ENCODE data around the gene RPL29.
"Not testable (repeated sequence)": the region's sequence is repeated elsewhere in the genome, so short reads cannot be mapped to it uniquely, and the experiment has no call there.

DNA sequence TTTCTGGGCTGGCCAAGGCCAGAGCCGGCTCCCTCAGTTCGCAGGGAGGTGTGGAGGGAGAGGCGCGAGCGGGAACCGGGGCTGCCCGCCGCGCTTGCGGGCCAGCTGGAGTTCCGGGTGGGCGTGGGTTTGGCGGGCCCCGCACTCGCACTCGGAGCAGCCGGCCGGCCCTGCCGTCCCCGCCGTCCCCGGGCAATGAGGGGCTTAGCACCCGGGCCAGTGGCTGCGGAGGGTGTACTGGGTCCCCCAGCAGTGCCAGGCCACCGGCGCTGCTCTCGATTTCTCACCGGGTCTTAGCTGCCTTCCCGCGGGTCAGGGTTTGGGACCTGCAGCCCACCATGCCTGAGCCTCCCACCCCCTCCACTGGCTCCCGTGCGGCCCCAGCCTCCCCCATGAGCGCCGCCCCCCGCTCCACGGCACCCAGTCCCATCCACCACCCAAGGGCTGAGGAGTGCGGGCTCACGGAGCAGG, 5.2 kb downstream of the RPL29 start:
- not testable (repeated sequence) for TF ChIP-seq EZH2phosphoT487 (conservative IDR thresholded peaks at IDR 0.05; ENCODE audit: low read length)
- TF ChIP-seq, protein P1, sequence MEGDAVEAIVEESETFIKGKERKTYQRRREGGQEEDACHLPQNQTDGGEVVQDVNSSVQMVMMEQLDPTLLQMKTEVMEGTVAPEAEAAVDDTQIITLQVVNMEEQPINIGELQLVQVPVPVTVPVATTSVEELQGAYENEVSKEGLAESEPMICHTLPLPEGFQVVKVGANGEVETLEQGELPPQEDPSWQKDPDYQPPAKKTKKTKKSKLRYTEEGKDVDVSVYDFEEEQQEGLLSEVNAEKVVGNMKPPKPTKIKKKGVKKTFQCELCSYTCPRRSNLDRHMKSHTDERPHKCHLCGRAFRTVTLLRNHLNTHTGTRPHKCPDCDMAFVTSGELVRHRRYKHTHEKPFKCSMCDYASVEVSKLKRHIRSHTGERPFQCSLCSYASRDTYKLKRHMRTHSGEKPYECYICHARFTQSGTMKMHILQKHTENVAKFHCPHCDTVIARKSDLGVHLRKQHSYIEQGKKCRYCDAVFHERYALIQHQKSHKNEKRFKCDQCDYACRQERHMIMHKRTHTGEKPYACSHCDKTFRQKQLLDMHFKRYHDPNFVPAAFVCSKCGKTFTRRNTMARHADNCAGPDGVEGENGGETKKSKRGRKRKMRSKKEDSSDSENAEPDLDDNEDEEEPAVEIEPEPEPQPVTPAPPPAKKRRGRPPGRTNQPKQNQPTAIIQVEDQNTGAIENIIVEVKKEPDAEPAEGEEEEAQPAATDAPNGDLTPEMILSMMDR (IDR thresholded peaks at IDR 0.05; ENCODE audit: insufficient read depth, low read length, poor library complexity, severe bottlenecking): not testable (repeated sequence)

Data from SU-DHL-6 (cell line).